SU-DHL-6 (cell line): ENCODE measurements around the gene KIF17.

Source experiments
- CTCF ChIP-seq: fragments of 200-600 bp; sonication (generic); IDR thresholded peaks from one replicate; pipeline ENCODE4 v1.5.1; 2017; ENCODE audit warnings: antibody characterized with exemption, mild to moderate bottlenecking, low read length, moderate library complexity; ENCODE audit not compliant: insufficient read depth, poor library complexity, severe bottlenecking
- EZH2phosphoT487 ChIP-seq: fragments of 200-600 bp; sonication (generic), shearing (Covaris generic); conservative IDR thresholded peaks from 2 replicates; pipeline ENCODE4 v1.6.1; 2018; ENCODE audit warnings: mild to moderate bottlenecking, antibody characterized with exemption, low read length, moderate library complexity, mixed read lengths

- TF ChIP-seq CTCF (no peak), EZH2phosphoT487 (no peak)
Measured at GRCh38 chr1:20684651-20685050, 33.2 kb downstream of the KIF17 start.
